GM10847 (cell line): ENCODE measurements around the gene SNRPF.

Experiments used
- POLR2A ChIP-seq: IDR thresholded peaks from 2 replicates; pipeline ENCODE4 v1.6.1; 2011; ENCODE audit not compliant: insufficient read length; ENCODE audit errors: extremely low read depth

Gene SNRPF

GRCh38 chr12:95890958-95891357, 32.2 kb downstream of the SNRPF start:
- no peak for TF ChIP-seq POLR2A

- TF ChIP-seq POLR2A, result no peak
These were observed 38.1 kb downstream of the SNRPF start for GRCh38 chr12:95896846-95897245.

GRCh38 chr12:95898081-95898480, 39.3 kb downstream of the SNRPF start:
- no peak for TF ChIP-seq POLR2A

DNA sequence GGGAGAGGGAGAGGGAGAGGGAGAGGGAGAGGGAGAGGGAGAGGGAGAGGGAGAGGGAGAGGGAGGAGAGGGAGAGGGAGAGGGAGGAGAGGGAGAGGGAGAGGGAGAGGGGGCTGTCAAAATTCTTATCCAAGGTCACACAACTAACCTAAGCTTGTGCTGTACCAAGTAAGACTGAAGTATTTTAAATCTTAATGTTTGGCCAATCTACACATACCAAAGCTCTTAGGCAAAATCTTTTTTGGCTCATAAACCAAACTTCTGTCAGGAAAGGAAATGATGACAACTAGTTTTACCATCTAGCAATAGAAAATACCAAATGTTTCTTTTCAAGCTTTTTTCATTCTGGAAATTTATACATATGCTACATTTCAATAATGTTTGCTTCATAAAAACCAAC, 49.8 kb downstream of the SNRPF start:
- no peak for TF ChIP-seq POLR2A

GRCh38 chr12:95909871-95910270, 51.1 kb downstream of the SNRPF start:
- TF ChIP-seq POLR2A, result no peak
